Spinal cord (tissue), 10 donors: ENCODE results near the gene HEBP1. TPM values are rescaled to one million over a fixed set of nuclear protein-coding genes. Genes with fewer than 3 reads are reported as not detected.
A peak's percentile ranks its signal among the peaks of the same experiment; 100 is the strongest.

ENCODE experiments used
- DNase-seq, 6 donors: peaks; one replicate each; pipeline versions ENCODE4 v3.0.0 to v3.0.0-alpha.2; 2013 to 2015; ENCODE audit warnings: low spot score in 6 of 6, low read depth in 4 of 6
- H3K27ac ChIP-seq: one replicate; pipeline ENCODE4 v1.5.1; 2013; ENCODE audit warnings: low read depth, low read length, control low read depth
- H3K27me3 ChIP-seq: one replicate; pipeline ENCODE4 v1.6.1; 2013; ENCODE audit warnings: low read length; ENCODE audit not compliant: control insufficient read depth, insufficient read depth
- H3K36me3 ChIP-seq: one replicate; pipeline ENCODE4 v1.6.1; 2013; ENCODE audit warnings: low read length; ENCODE audit not compliant: control insufficient read depth, insufficient read depth
- H3K4me1 ChIP-seq: one replicate; pipeline ENCODE4 v1.6.1; 2013; ENCODE audit warnings: low read length; ENCODE audit not compliant: control insufficient read depth, insufficient read depth
- H3K4me3 ChIP-seq: one replicate; pipeline ENCODE4 v1.5.1; 2013; ENCODE audit warnings: low read depth, low read length, control low read depth
- H3K9me3 ChIP-seq: one replicate; pipeline ENCODE4 v1.6.1; 2013; ENCODE audit warnings: low read length; ENCODE audit not compliant: control insufficient read depth, insufficient read depth
- WGBS: methylation state at CpG from one replicate; pipeline ENCODE4 v1.1.5; 2013; ENCODE audit warnings: missing lambda C conversion rate; ENCODE audit not compliant: insufficient coverage; 5-methylcytosine and 5-hydroxymethylcytosine counted together
- polyA plus RNA-seq, 2 donors: library from polyadenylated mRNA; unstranded; fragments of 120-200 nt; gene quantifications; one replicate each; pipeline ENCODE4 v1.2.1, GENCODE V29; 2013; ENCODE audit not compliant: insufficient read length in 2 of 2
- small RNA-seq: library from RNA; depleted of rRNA; stranded (forward); fragments of <200 nt; gene quantifications from one replicate; pipeline ENCODE3, GENCODE V24; 2014; ENCODE audit warnings: low replicate concordance
- total RNA-seq, 2 donors: library from RNA; depleted of rRNA in 1 of 2; stranded (reverse); fragments of 120-200 nt in 1 of 2; fragments of >200 nt in 1 of 2; gene quantifications; one replicate each; pipeline versions ENCODE4 v1.2.3 to v1.2.4, GENCODE V29; 2013 to 2014
- donor health status: healthy.

The HEBP1 gene
- total and polyA plus RNA-seq, 4 donors: 16.8 to 39.4 (median 24.8) TPM

- Histone ChIP-seq H3K27me3 (no peaks in the 10 kb centered on the region), H3K27ac (no peak overlapping the region), H3K4me3 (no peak overlapping the region), H3K9me3 (no peaks in the 10 kb centered on the region), H3K36me3 (no peaks in the 10 kb centered on the region), H3K4me1 (no peaks in the 10 kb centered on the region)
- 60% methylated on average over 1 of the region's 2 CpGs for WGBS
- no peak for DNase-seq
Observed at GRCh38 chr12:12930633-12931219, 69.3 kb downstream of the HEBP1 start.

- no peak for DNase-seq
Observed at GRCh38 chr12:12929696-12930095, 70.4 kb downstream of the HEBP1 start.

DNA sequence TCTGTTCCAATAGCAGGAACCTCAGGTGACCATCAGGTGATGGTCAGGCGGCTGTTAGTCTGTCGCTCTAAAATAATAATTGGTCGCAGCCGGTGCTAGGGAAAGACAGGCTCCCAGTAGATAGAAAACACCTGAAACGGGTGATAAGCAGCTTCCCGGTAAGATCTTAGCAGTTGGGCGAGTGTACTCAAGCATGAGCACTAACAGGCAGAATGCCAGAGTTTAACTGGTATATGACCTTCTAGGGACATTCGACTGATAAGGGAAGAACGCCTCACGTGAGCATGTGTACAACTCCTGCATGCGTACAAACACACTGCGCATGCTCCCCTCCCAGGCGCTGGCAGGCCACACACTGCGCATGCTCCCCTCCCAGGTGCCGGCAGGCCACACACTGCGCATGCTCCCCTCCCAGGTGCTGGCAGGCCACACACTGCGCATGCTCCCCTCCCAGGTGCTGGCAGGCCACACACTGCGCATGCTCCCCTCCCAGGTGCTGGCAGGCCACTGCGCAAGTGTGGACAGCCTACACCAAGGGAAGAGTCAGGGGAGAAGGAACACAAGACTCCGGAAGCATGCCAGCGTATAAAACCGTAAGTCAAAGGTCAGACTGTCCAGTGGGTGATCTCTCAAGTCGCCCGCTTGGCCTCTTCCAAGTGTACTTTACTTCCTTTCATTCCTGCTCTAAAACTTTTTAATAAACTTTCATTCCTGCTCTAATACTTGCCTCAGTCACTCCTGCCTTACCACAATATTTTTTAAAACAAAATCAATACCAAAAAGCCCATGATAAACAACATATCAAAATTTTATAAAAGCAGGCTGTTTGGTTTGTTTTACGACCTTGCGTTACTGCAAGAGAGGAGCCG lies 72.6 kb downstream of the HEBP1 start:
- 56% methylated on average over 20 of the region's 27 CpGs for WGBS
- DNase-seq: peak in 4 of 6 donors; percentile 24 to 76 (median 49)
- no peaks in the 10 kb centered on the region for H3K4me1 ChIP-seq

More at GRCh38 chr12:12929696-12930095, 70.4 kb downstream of the HEBP1 start:
- Histone ChIP-seq H3K4me1 (no peaks in the 10 kb centered on the region), H3K27ac (no peak overlapping the region), H3K36me3 (no peaks in the 10 kb centered on the region), H3K27me3 (no peaks in the 10 kb centered on the region), H3K9me3 (no peaks in the 10 kb centered on the region), H3K4me3 (no peak overlapping the region)
- 95% methylated on average over 6 of the region's 6 CpGs for WGBS

DNA sequence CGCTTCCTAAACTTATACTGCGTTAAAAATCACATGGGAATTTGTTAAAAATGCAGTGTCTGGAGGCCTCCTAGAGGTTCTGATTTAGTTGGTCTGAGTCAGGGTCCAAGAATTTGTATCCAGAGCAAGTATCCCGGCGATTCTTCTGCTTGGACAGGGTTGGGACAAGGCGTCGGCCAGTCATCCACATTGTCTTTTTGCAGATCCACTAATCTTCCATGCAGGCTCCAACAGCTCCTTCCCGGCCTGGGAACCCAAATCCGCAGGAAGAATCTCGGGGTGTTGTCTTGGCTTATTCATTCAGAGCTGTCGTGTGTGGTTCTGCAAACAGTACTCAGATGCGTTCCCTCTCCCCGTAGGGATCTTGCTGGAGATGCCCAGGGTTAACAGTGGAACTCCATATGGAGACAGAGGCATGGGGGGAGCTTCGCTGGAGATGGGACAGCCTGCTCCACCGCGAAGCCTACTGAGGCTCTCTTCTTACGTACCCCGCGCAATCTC lies 73.4 kb downstream of the HEBP1 start:
- Histone ChIP-seq H3K4me1 (no peaks in the 10 kb centered on the region), H3K27me3 (no peaks in the 10 kb centered on the region), H3K36me3 (no peaks in the 10 kb centered on the region), H3K9me3 (no peaks in the 10 kb centered on the region), H3K27ac (no peak overlapping the region), H3K4me3 (no peak overlapping the region)
- WGBS: 94% methylated on average over 13 of the region's 18 CpGs
- no peak for DNase-seq

More for the DNA sequence above, 72.6 kb downstream of the HEBP1 start:
- no peak overlapping the region for H3K27ac ChIP-seq
- H3K9me3 ChIP-seq: no peaks in the 10 kb centered on the region
- H3K36me3 ChIP-seq: no peaks in the 10 kb centered on the region
- no peaks in the 10 kb centered on the region for H3K27me3 ChIP-seq
- peak overlapping the region; percentile 14 for H3K4me3 ChIP-seq

GRCh38 chr12:12925388-12925787 lies 74.7 kb downstream of the HEBP1 start:
- H3K9me3 ChIP-seq: no peaks in the 10 kb centered on the region
- DNase-seq: peak in 1 of 6 donors; percentile 37
- no peaks in the 10 kb centered on the region for H3K36me3 ChIP-seq
- H3K27me3 ChIP-seq: no peaks in the 10 kb centered on the region
- H3K4me3 ChIP-seq: no peak overlapping the region
- WGBS: no CpG with 5 or more reads among the region's 1 CpG
- no peak overlapping the region for H3K27ac ChIP-seq
- H3K4me1 ChIP-seq: no peaks in the 10 kb centered on the region

Small RNA genes within 50 kb of the gene (small RNA-seq; reads per million reads assigned to genes)
- 1.5 reads per million, percentile 87 among the genes with 10 or more reads in this experiment for gene RF00604

Other genes with a start within 250 kb of the HEBP1 start
- 10 to 100 TPM; 36.1 to 76.2 TPM for gene APOLD1, start 214.6 kb downstream of the HEBP1 start, total RNA-seq
- gene APOLD1, start 214.6 kb downstream of the HEBP1 start, polyA plus RNA-seq: 10 to 100 TPM; 13.1 to 17.0 TPM
- 10 to 100 TPM; 56.3 to 66.3 TPM for gene DDX47, start 186.9 kb downstream of the HEBP1 start, total RNA-seq
- gene DDX47, start 186.9 kb downstream of the HEBP1 start, polyA plus RNA-seq: 10 to 100 TPM; 54.1 to 54.9 TPM
- 1 to 10 TPM; 4.1 to 4.3 TPM for gene GPRC5A, start 108.7 kb downstream of the HEBP1 start, total RNA-seq
- gene GPRC5A, start 108.7 kb downstream of the HEBP1 start, polyA plus RNA-seq: 1 to 10 TPM in 1 of 2 donors, under 1 TPM in 1; 0.89 to 5.2 TPM
- gene GPRC5D, start 48.1 kb downstream of the HEBP1 start, total RNA-seq: not detected
- under 1 TPM; 0.53 to 0.65 TPM for gene GPRC5D, start 48.1 kb downstream of the HEBP1 start, polyA plus RNA-seq
- gene FAM234B, start 44.1 kb upstream of the HEBP1 start, total RNA-seq: 10 to 100 TPM; 17.2 to 43.7 TPM
- gene FAM234B, start 44.1 kb upstream of the HEBP1 start, polyA plus RNA-seq: 10 to 100 TPM; 36.6 to 36.7 TPM
- under 1 TPM in 1 of 2 donors, not detected in 1; 0.59 TPM for gene GSG1, start 103.4 kb upstream of the HEBP1 start, total RNA-seq
- gene GSG1, start 103.4 kb upstream of the HEBP1 start, polyA plus RNA-seq: under 1 TPM; 0.77 to 0.78 TPM
- gene EMP1, start 196.5 kb upstream of the HEBP1 start, total RNA-seq: 10 to 100 TPM; 59.5 to 77.4 TPM
- 10 to 100 TPM; 57.7 to 91.6 TPM for gene EMP1, start 196.5 kb upstream of the HEBP1 start, polyA plus RNA-seq